ENCODE data around the gene KCNQ1.

Gene KCNQ1

GRCh38 chr11:2898366-2899079 lies 453.7 kb downstream of the KCNQ1 start:
- DNase-seq (ENCODE audit: low read depth), result peak; percentile 29

Measured in T follicular helper cell (primary cell).